Keratinocyte (primary cell): ENCODE results near the gene ERICH6. TPM values are rescaled to one million over a fixed set of nuclear protein-coding genes. Genes with fewer than 3 reads are reported as not detected.

ENCODE experiments used
- DNase-seq: peaks from one replicate; pipeline ENCODE4 v3.0.0-alpha.2; 2011; ENCODE audit warnings: low read depth, missing footprints, low spot score
- FAIRE-seq: peaks from 2 replicates; lab custom pipeline; 2011; peaks lifted over from hg19 to GRCh38; lab: Jason Lieb, UNC
- H2AFZ ChIP-seq: 2 replicates; pipeline ENCODE4 v1.6.0; 2012; ENCODE audit warnings: low read length, control low read depth, inconsistent platforms; ENCODE audit not compliant: control insufficient read depth
- H3K27ac ChIP-seq: 2 replicates; pipeline ENCODE4 v1.5.1; 2011; ENCODE audit warnings: low read length; ENCODE audit not compliant: control insufficient read depth, insufficient read depth
- H3K27me3 ChIP-seq: 3 replicates; pipeline ENCODE4 v1.6.0; 2011; ENCODE audit warnings: low read length; ENCODE audit not compliant: control insufficient read depth, insufficient read depth; ENCODE audit errors: extremely low read depth
- H3K36me3 ChIP-seq, 2 experiments: 2 replicates in 1 of 2; 3 replicates in 1 of 2; pipeline ENCODE4 v1.5.1; 2011; ENCODE audit warnings: low read length in 2 of 2, mild to moderate bottlenecking in 1 of 2; ENCODE audit not compliant: control insufficient read depth in 2 of 2, insufficient read depth in 2 of 2; ENCODE audit errors: extremely low read depth in 1 of 2
- H3K4me1 ChIP-seq: 3 replicates; pipeline ENCODE4 v1.5.1; 2011; ENCODE audit warnings: low read length; ENCODE audit not compliant: control insufficient read depth, insufficient read depth; ENCODE audit errors: extremely low read depth
- H3K4me2 ChIP-seq: 3 replicates; pipeline ENCODE4 v1.6.0; 2011; ENCODE audit warnings: low read depth, low read length; ENCODE audit not compliant: control insufficient read depth, insufficient read depth; ENCODE audit errors: extremely low read depth
- H3K4me3 ChIP-seq, 3 experiments: fragments of 200-600 bp in 1 of 3; sonication (generic) in 1 of 3; 2 replicates in 2 of 3; 3 replicates in 1 of 3; pipeline ENCODE4 v1.5.1; 2011 to 2016; ENCODE audit warnings: low read length in 3 of 3, mild to moderate bottlenecking in 3 of 3, control low read depth in 2 of 3, inconsistent platforms in 1 of 3, low read depth in 1 of 3, mixed read lengths in 1 of 3, mixed run types in 1 of 3, moderate library complexity in 1 of 3; ENCODE audit not compliant: control insufficient read depth in 2 of 3, insufficient read depth in 2 of 3; ENCODE audit errors: extremely low read depth in 1 of 3
- H3K79me2 ChIP-seq: 2 replicates; pipeline ENCODE4 v1.6.0; 2012; ENCODE audit warnings: low read length; ENCODE audit not compliant: control insufficient read depth, insufficient read depth
- H3K9ac ChIP-seq: 3 replicates; pipeline ENCODE4 v1.6.0; 2011; ENCODE audit warnings: low read length; ENCODE audit not compliant: control insufficient read depth, insufficient read depth; ENCODE audit errors: extremely low read depth
- H3K9me1 ChIP-seq: 3 replicates; pipeline ENCODE4 v1.6.0; 2011; ENCODE audit warnings: low read length; ENCODE audit not compliant: control insufficient read depth, insufficient read depth; ENCODE audit errors: extremely low read depth
- H3K9me3 ChIP-seq: 2 replicates; pipeline ENCODE4 v1.5.1; 2012; ENCODE audit warnings: low read depth, low read length; ENCODE audit not compliant: control insufficient read depth
- H4K20me1 ChIP-seq: 3 replicates; pipeline ENCODE4 v1.6.0; 2011; ENCODE audit warnings: low read length; ENCODE audit not compliant: control insufficient read depth, insufficient read depth; ENCODE audit errors: extremely low read depth
- EZH2 ChIP-seq: IDR thresholded peaks from one replicate; pipeline ENCODE4 v1.6.1; 2012; ENCODE audit warnings: inconsistent platforms, mild to moderate bottlenecking, low read length, moderate library complexity
- dilution Hi-C: fragments of 300-500 bp; cut with MboI; formaldehyde crosslinking; loops from one replicate; pipeline ENCODE4 v1.7.0; 2020; ENCODE audit warnings: low sequenced_read_pairs; ENCODE audit not compliant: extremely low pct_ligation_motif_present
- polyA plus RNA-seq, 5 experiments: library from polyadenylated mRNA; depleted of rRNA in 3 of 5; stranded (reverse) in 3 of 5; stranded (forward) in 1 of 5; unstranded in 1 of 5; fragments of >200 nt; gene quantifications; 1 replicate in 1 of 5; 2 replicates in 3 of 5; 3 replicates in 1 of 5; pipeline versions ENCODE4 v1.2.1 to v1.2.3, GENCODE V29; 2011 to 2012; ENCODE audit warnings: missing spikeins in 2 of 5, low read depth in 1 of 5, low replicate concordance in 1 of 5
- TF ChIP-seq, protein P1 (sequence below), 3 experiments: IDR thresholded peaks in 1 of 3; conservative IDR thresholded peaks in 1 of 3; optimal IDR thresholded peaks in 1 of 3; 2 replicates in 2 of 3; 3 replicates in 1 of 3; pipeline versions ENCODE3 to v1.5.1; 2011; ENCODE audit warnings: low read length in 3 of 3, mild to moderate bottlenecking in 3 of 3, moderate library complexity in 2 of 3, control low read depth in 1 of 3, inconsistent platforms in 1 of 3; ENCODE audit not compliant: insufficient read depth in 2 of 3; ENCODE audit errors: extremely low read depth in 1 of 3

Gene ERICH6
- polyA plus RNA-seq, 1 donor (not counting 4 experiments of a cell fraction or from before 2014, with no cell fraction given), result 0.03 TPM

DNA sequence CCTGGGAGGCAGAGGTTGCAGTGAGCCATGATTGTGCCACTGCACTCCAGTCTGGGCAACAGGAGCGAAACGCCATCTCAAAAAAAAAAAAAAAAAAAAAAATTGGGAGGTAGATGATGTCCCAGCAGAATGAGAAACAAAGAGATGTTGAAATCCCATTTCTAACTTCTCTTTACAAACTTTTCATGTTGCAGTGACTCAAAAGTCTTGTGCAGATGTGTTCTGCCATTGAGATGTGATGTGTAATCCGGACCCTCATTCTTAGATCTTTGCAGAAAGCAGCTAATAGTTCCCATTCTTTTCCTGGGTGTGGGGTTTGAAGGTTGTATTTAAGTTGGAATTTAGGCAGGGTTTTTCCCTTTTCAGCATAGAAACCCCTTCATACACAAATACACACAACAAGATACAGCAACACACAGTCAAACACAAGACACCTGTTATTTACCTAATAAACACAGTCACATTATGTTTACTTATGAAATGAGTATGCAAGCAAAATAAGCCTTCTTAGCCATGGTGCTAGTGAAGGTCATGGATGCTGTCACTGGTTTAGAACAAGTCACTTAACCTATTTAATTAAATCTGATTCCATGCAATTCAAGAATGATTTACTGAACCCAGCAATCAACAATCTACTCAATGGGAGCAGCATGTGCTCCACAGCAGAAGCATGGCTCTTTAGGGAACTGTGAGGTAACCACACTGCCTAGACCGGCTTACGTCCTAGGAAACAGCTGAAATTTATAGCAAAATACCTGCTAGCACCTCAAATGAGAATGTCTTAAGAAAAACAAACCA lies 44.4 kb upstream of the ERICH6 start:
- DNase-seq, result no peak
- no peak for TF ChIP-seq EZH2
- TF ChIP-seq, protein P1, sequence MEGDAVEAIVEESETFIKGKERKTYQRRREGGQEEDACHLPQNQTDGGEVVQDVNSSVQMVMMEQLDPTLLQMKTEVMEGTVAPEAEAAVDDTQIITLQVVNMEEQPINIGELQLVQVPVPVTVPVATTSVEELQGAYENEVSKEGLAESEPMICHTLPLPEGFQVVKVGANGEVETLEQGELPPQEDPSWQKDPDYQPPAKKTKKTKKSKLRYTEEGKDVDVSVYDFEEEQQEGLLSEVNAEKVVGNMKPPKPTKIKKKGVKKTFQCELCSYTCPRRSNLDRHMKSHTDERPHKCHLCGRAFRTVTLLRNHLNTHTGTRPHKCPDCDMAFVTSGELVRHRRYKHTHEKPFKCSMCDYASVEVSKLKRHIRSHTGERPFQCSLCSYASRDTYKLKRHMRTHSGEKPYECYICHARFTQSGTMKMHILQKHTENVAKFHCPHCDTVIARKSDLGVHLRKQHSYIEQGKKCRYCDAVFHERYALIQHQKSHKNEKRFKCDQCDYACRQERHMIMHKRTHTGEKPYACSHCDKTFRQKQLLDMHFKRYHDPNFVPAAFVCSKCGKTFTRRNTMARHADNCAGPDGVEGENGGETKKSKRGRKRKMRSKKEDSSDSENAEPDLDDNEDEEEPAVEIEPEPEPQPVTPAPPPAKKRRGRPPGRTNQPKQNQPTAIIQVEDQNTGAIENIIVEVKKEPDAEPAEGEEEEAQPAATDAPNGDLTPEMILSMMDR (optimal IDR thresholded peaks at IDR 0.05 in 1 of 3, IDR thresholded peaks at IDR 0.05 in 1 of 3, conservative IDR thresholded peaks at IDR 0.05 in 1 of 3; ENCODE audit: extremely low read depth in 1 of 3, insufficient read depth in 2 of 3, low read length in 3 of 3), result no peak
- Histone ChIP-seq H3K4me2 (no peak overlapping the region), H3K9ac (no peak overlapping the region), H2AFZ (no peak overlapping the region), H3K9me3 (no peaks in the 10 kb centered on the region), H4K20me1 (peaks cover 2% of the 10 kb centered on the region), H3K36me3 (peaks cover 3 to 6% of the 10 kb centered on the region in 2 experiments), H3K9me1 (no peaks in the 10 kb centered on the region), H3K79me2 (peaks cover 76% of the 10 kb centered on the region), H3K27ac (no peak overlapping the region), H3K4me3 (no peak overlapping the region), H3K4me1 (peaks cover 42% of the 10 kb centered on the region), H3K27me3 (no peaks in the 10 kb centered on the region)
- dilution Hi-C loops, result no loop called here
- FAIRE-seq, result no peak

DNA sequence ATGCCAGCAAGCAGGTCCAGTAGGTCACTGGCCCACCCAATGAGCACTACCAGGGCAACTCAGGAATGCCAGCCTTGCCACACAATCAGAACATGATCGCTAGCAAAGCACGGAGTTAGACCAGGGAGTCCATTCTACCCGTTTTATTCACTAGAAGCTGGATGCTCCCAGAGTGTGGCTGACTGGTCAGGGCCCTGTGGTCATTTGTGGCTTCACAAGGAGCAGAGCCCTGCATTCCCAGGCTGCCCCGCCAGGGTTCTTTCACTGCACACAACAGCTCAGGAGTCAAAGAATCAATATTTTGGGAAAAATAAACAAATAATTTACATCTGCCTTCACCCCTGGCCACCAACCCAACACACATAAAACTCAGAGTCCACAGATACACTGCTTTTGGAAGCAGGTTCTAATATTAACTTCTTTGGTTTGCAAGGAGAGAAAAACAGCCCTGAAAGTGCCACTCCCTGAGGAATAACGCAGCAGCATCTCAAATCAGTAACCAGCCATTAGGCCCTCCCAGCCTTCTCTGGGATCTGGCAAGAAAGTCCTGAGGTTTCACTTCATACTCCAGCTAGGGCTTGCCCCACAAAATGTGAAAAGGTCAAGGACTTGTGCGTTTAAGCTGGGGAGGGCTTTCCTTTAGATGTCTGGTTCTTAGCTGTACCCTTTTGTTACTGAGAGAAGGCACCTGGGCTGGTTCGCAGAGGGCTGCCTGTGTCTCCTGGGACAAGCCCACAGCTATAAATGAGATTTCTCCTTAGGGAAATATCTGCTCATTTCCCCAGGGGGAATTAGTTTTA lies 43.3 kb upstream of the ERICH6 start:
- dilution Hi-C loops, result no loop called here
- Histone ChIP-seq H3K4me3 (no peak overlapping the region), H3K9ac (no peak overlapping the region), H3K79me2 (peaks cover 77% of the 10 kb centered on the region), H3K4me2 (no peak overlapping the region), H3K9me1 (no peaks in the 10 kb centered on the region), H3K36me3 (peaks cover 3 to 7% of the 10 kb centered on the region in 2 experiments), H2AFZ (no peak overlapping the region), H3K4me1 (peaks cover 40% of the 10 kb centered on the region), H4K20me1 (no peaks in the 10 kb centered on the region), H3K27ac (no peak overlapping the region), H3K9me3 (no peaks in the 10 kb centered on the region), H3K27me3 (no peaks in the 10 kb centered on the region)
- FAIRE-seq (no peak), DNase-seq (no peak)
- TF ChIP-seq, protein P1 (optimal IDR thresholded peaks at IDR 0.05 in 1 of 3, IDR thresholded peaks at IDR 0.05 in 1 of 3, conservative IDR thresholded peaks at IDR 0.05 in 1 of 3; ENCODE audit: extremely low read depth in 1 of 3, insufficient read depth in 2 of 3, low read length in 3 of 3), result no peak
- no peak for TF ChIP-seq EZH2
